CD4-positive, alpha-beta memory T cell (primary cell): ENCODE data around the gene MAP2K5. TPM values are rescaled to one million over a fixed set of nuclear protein-coding genes. Genes with fewer than 3 reads are reported as not detected.

Experiments used
- CTCF ChIA-PET: fragments of 350-600 bp; sonication (Branson Sonifier 250); formaldehyde crosslinking; loops from one replicate; lab custom pipeline; 2021; ENCODE audit warnings: inconsistent platforms; ENCODE audit not compliant: partially characterized antibody; lab: Charles Lee
- POLR2A ChIA-PET: fragments of 350-600 bp; sonication (Branson Sonifier 250); formaldehyde crosslinking; loops from one replicate; lab custom pipeline; 2021; ENCODE audit not compliant: partially characterized antibody; lab: Charles Lee
- DNase-seq, 5 donors: peaks; one replicate each; pipeline versions ENCODE4 v3.0.0 to v3.0.0-alpha.2; 2020 to 2022; ENCODE audit warnings: mixed read lengths in 1 of 5
- H3K27ac ChIP-seq: one replicate; pipeline ENCODE4 v1.7.0; 2013; ENCODE audit warnings: low read depth, low read length
- H3K27me3 ChIP-seq: 2 replicates; pipeline ENCODE4 v1.7.0; 2013; ENCODE audit warnings: mild to moderate bottlenecking, low read length, moderate library complexity; ENCODE audit not compliant: insufficient read depth
- H3K36me3 ChIP-seq: 2 replicates; pipeline ENCODE4 v1.7.0; 2013; ENCODE audit warnings: mild to moderate bottlenecking, low read length, moderate library complexity; ENCODE audit not compliant: insufficient read depth
- H3K4me1 ChIP-seq: 2 replicates; pipeline ENCODE4 v1.7.0; 2013; ENCODE audit warnings: mild to moderate bottlenecking, low read length, moderate library complexity; ENCODE audit not compliant: insufficient read depth
- H3K4me3 ChIP-seq, 2 donors: one replicate each; pipeline ENCODE4 v1.7.0; 2013; ENCODE audit warnings: low read length in 2 of 2, mild to moderate bottlenecking in 1 of 2
- H3K9me3 ChIP-seq, 2 donors: one replicate each; pipeline ENCODE4 v1.7.0; 2013; ENCODE audit warnings: low read length in 2 of 2, control low read depth in 1 of 2; ENCODE audit not compliant: control insufficient read depth in 1 of 2
- H3K27ac Mint-ChIP-seq, 7 donors: one replicate each; pipeline ENCODE4 v1.8.0; 2020 to 2021; ENCODE audit warnings: mixed read lengths in 7 of 7, mild to moderate bottlenecking in 6 of 7, inconsistent platforms in 3 of 7, moderate library complexity in 3 of 7
- H3K27me3 Mint-ChIP-seq, 2 donors: one replicate each; pipeline ENCODE4 v1.8.0; 2020 to 2021; ENCODE audit warnings: mixed read lengths in 2 of 2
- H3K36me3 Mint-ChIP-seq, 2 donors: one replicate each; pipeline ENCODE4 v1.8.0; 2020 to 2021; ENCODE audit warnings: mixed read lengths in 2 of 2, inconsistent platforms in 1 of 2, mild to moderate bottlenecking in 1 of 2
- H3K4me1 Mint-ChIP-seq, 4 donors: one replicate each; pipeline ENCODE4 v1.8.0; 2020 to 2021; ENCODE audit warnings: mixed read lengths in 4 of 4, mild to moderate bottlenecking in 1 of 4
- H3K4me3 Mint-ChIP-seq, 8 donors: one replicate each; pipeline ENCODE4 v1.8.0; 2020 to 2021; ENCODE audit warnings: mixed read lengths in 8 of 8, mild to moderate bottlenecking in 7 of 8, moderate library complexity in 6 of 8, inconsistent platforms in 3 of 8
- H3K9me3 Mint-ChIP-seq, 8 donors: one replicate each; pipeline ENCODE4 v1.8.0; 2020 to 2021; ENCODE audit warnings: mixed read lengths in 8 of 8, mild to moderate bottlenecking in 5 of 8, inconsistent platforms in 3 of 8, moderate library complexity in 1 of 8
- intact Hi-C: fragments of 100-400 bp; cut with micrococcal nuclease; formaldehyde crosslinking; loops from one replicate; pipeline ENCODE4 v1.15.1; 2023
- polyA plus RNA-seq, 2 donors: library from polyadenylated mRNA; unstranded; fragments of 300-500 nt; fragmentation: Illumina TruSeq; gene quantifications; one replicate each; pipeline ENCODE4 v1.2.3, GENCODE V29; 2021
- total RNA-seq, 2 experiments: library from RNA; stranded (reverse); gene quantifications; one replicate each; pipeline ENCODE4 v1.2.3, GENCODE V29; 2021

Gene MAP2K5
- total and polyA plus RNA-seq, 4 experiments from 2014 or later, result 15.2 to 31.4 (median 24.9) TPM

GRCh38 chr15:67771189-67771800 is 228.8 kb downstream of the MAP2K5 start:
- H3K4me1 Mint-ChIP-seq, result no peaks in the 10 kb centered on the region
- Histone ChIP-seq H3K27me3 (no peaks in the 10 kb centered on the region), H3K9me3 (no peaks in the 10 kb centered on the region), H3K36me3 (no peaks in the 10 kb centered on the region), H3K27ac (no peak overlapping the region), H3K4me3 (no peak overlapping the region), H3K4me1 (no peaks in the 10 kb centered on the region)
- no peaks in the 10 kb centered on the region for H3K27me3 Mint-ChIP-seq
- peaks cover 22 to 37% of the 10 kb centered on the region in 2 donors for H3K36me3 Mint-ChIP-seq
- no peak for DNase-seq
- intact Hi-C loops, result no loop called here
- POLR2A ChIA-PET, result no interaction called here
- H3K9me3 Mint-ChIP-seq, result no peaks in the 10 kb centered on the region
- no peak overlapping the region for H3K27ac Mint-ChIP-seq
- CTCF ChIA-PET, result no interaction called here
- no peak overlapping the region for H3K4me3 Mint-ChIP-seq

- H3K36me3 Mint-ChIP-seq, result peaks cover 18 to 26% of the 10 kb centered on the region in 2 donors
- H3K9me3 Mint-ChIP-seq, result no peaks in the 10 kb centered on the region
- ChIA-PET POLR2A (no interaction called here), CTCF (no interaction called here)
- Histone ChIP-seq H3K27ac (no peak overlapping the region), H3K9me3 (no peaks in the 10 kb centered on the region), H3K36me3 (no peaks in the 10 kb centered on the region), H3K4me3 (no peak overlapping the region), H3K27me3 (no peaks in the 10 kb centered on the region), H3K4me1 (no peaks in the 10 kb centered on the region)
- no peaks in the 10 kb centered on the region for H3K27me3 Mint-ChIP-seq
- H3K27ac Mint-ChIP-seq, result no peak overlapping the region
- no peaks in the 10 kb centered on the region for H3K4me1 Mint-ChIP-seq
- no peak for DNase-seq
- no peak overlapping the region for H3K4me3 Mint-ChIP-seq
- intact Hi-C loops, result no loop called here
These were observed 232.1 kb downstream of the MAP2K5 start for GRCh38 chr15:67774626-67775025.

DNA sequence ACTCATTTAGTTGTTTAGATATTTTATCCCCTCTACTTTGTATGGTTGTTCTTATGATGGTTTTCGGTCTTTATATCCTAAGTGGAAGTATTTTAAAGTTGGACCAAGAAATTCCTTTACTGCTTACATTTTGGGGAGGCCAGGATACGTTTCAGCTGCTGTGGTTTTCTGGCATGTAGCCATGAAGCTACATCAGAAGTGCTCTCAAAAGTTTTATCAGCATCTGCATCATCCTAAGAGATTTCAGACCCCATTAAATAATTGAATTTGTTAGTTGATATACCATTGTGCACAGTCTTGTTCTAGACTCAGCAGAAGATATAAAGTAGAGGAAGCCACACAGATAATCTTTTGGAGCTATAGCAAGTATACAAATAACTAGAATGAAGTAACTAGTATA is 232.7 kb downstream of the MAP2K5 start:
- Histone ChIP-seq H3K4me1 (no peaks in the 10 kb centered on the region), H3K4me3 (no peak overlapping the region), H3K9me3 (no peaks in the 10 kb centered on the region), H3K27me3 (no peaks in the 10 kb centered on the region), H3K27ac (no peak overlapping the region), H3K36me3 (no peaks in the 10 kb centered on the region)
- no peak overlapping the region for H3K4me3 Mint-ChIP-seq
- no peaks in the 10 kb centered on the region for H3K27me3 Mint-ChIP-seq
- no peak for DNase-seq
- ChIA-PET POLR2A (no interaction called here), CTCF (no interaction called here)
- H3K27ac Mint-ChIP-seq, result no peak overlapping the region
- no peaks in the 10 kb centered on the region for H3K9me3 Mint-ChIP-seq
- H3K36me3 Mint-ChIP-seq, result peaks cover 17 to 26% of the 10 kb centered on the region in 2 donors
- intact Hi-C loops, result no loop called here
- H3K4me1 Mint-ChIP-seq, result no peaks in the 10 kb centered on the region

GRCh38 chr15:67775998-67776397 is 233.5 kb downstream of the MAP2K5 start:
- Mint-ChIP-seq H3K27ac (no peak overlapping the region), H3K4me1 (no peaks in the 10 kb centered on the region), H3K36me3 (peaks cover 16 to 26% of the 10 kb centered on the region in 2 donors), H3K9me3 (no peaks in the 10 kb centered on the region), H3K4me3 (no peak overlapping the region), H3K27me3 (no peaks in the 10 kb centered on the region)
- no peak for DNase-seq
- intact Hi-C loops, result no loop called here
- no peaks in the 10 kb centered on the region for H3K9me3 ChIP-seq
- no peak overlapping the region for H3K27ac ChIP-seq
- H3K27me3 ChIP-seq, result no peaks in the 10 kb centered on the region
- ChIA-PET CTCF (no interaction called here), POLR2A (no interaction called here)
- no peaks in the 10 kb centered on the region for H3K36me3 ChIP-seq
- no peaks in the 10 kb centered on the region for H3K4me1 ChIP-seq
- no peak overlapping the region for H3K4me3 ChIP-seq

- CTCF ChIA-PET, result no interaction called here
- no peaks in the 10 kb centered on the region for H3K27me3 Mint-ChIP-seq
These were observed 234.1 kb downstream of the MAP2K5 start for GRCh38 chr15:67776600-67776999.

GRCh38 chr15:67777071-67777470 is 234.6 kb downstream of the MAP2K5 start:
- Mint-ChIP-seq H3K27me3 (no peaks in the 10 kb centered on the region), H3K27ac (no peak overlapping the region), H3K4me3 (no peak overlapping the region), H3K4me1 (peaks cover 0 to under 1% (median 0%) of the 10 kb centered on the region in 4 donors), H3K9me3 (no peaks in the 10 kb centered on the region), H3K36me3 (peaks cover 13 to 23% of the 10 kb centered on the region in 2 donors)
- H3K36me3 ChIP-seq, result no peaks in the 10 kb centered on the region
- intact Hi-C loops, result no loop called here
- DNase-seq, result no peak
- H3K4me3 ChIP-seq, result no peak overlapping the region
- H3K4me1 ChIP-seq, result no peaks in the 10 kb centered on the region
- ChIA-PET CTCF (no interaction called here), POLR2A (no interaction called here)
- H3K9me3 ChIP-seq, result no peaks in the 10 kb centered on the region
- H3K27ac ChIP-seq, result no peak overlapping the region
- no peaks in the 10 kb centered on the region for H3K27me3 ChIP-seq

More at GRCh38 chr15:67776600-67776999, 234.1 kb downstream of the MAP2K5 start:
- H3K4me3 Mint-ChIP-seq, result no peak overlapping the region
- intact Hi-C loops, result no loop called here
- no peaks in the 10 kb centered on the region for H3K27me3 ChIP-seq
- no peaks in the 10 kb centered on the region for H3K4me1 ChIP-seq
- peaks cover 13 to 20% of the 10 kb centered on the region in 2 donors for H3K36me3 Mint-ChIP-seq
- no peaks in the 10 kb centered on the region for H3K9me3 Mint-ChIP-seq
- H3K27ac ChIP-seq, result no peak overlapping the region
- no peak overlapping the region for H3K27ac Mint-ChIP-seq
- H3K4me3 ChIP-seq, result no peak overlapping the region
- no peak for DNase-seq
- H3K36me3 ChIP-seq, result no peaks in the 10 kb centered on the region
- H3K4me1 Mint-ChIP-seq, result no peaks in the 10 kb centered on the region
- no peaks in the 10 kb centered on the region for H3K9me3 ChIP-seq
- POLR2A ChIA-PET, result no interaction called here

DNA sequence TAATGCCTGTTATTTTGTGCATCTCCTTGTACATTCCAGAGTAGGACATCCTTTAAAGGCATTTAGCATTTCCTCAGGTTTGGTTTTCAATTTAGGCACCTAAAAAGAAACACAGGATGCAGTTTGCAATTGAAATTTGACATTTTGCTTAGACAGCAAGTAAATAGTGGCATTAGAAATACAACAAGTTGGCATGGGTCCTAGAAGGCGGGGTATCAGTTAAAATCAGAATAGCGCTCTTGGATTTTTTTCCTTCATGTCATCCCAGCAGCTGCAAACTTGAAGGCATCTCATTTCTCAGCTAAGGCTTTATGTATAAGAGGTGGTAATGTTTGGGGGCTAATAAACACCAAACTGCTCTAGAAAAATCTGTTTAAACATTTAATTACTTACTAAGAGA is 235.3 kb downstream of the MAP2K5 start:
- no peak for DNase-seq
- H3K9me3 Mint-ChIP-seq, result no peaks in the 10 kb centered on the region
- peaks cover 13 to 25% of the 10 kb centered on the region in 2 donors for H3K36me3 Mint-ChIP-seq
- CTCF ChIA-PET, result interaction anchor here (1.8 kb wide), 1 partner anchor 58 kb away, joined by 6 read pairs; no protein-coding TSS in a partner anchor
- Histone ChIP-seq H3K27me3 (no peaks in the 10 kb centered on the region), H3K4me3 (no peak overlapping the region), H3K4me1 (peaks cover 6% of the 10 kb centered on the region), H3K9me3 (no peaks in the 10 kb centered on the region), H3K27ac (no peak overlapping the region), H3K36me3 (no peaks in the 10 kb centered on the region)
- no peak overlapping the region for H3K27ac Mint-ChIP-seq
- intact Hi-C loops, result no loop called here
- no peak overlapping the region for H3K4me3 Mint-ChIP-seq
- peaks cover 0 to 2% (median under 1%) of the 10 kb centered on the region in 4 donors for H3K4me1 Mint-ChIP-seq
- POLR2A ChIA-PET, result no interaction called here
- no peaks in the 10 kb centered on the region for H3K27me3 Mint-ChIP-seq
